NCI-H2107 (cell line): ENCODE measurements around the gene SELENOF.
"Not testable (repeated sequence)": the region's sequence is repeated elsewhere in the genome, so short reads cannot be mapped to it uniquely, and the experiment has no call there.

Experiments
- DNase-seq: peaks from one replicate; lab custom pipeline; 2025; lab: John Stamatoyannopoulos, UW

SELENOF gene

DNA sequence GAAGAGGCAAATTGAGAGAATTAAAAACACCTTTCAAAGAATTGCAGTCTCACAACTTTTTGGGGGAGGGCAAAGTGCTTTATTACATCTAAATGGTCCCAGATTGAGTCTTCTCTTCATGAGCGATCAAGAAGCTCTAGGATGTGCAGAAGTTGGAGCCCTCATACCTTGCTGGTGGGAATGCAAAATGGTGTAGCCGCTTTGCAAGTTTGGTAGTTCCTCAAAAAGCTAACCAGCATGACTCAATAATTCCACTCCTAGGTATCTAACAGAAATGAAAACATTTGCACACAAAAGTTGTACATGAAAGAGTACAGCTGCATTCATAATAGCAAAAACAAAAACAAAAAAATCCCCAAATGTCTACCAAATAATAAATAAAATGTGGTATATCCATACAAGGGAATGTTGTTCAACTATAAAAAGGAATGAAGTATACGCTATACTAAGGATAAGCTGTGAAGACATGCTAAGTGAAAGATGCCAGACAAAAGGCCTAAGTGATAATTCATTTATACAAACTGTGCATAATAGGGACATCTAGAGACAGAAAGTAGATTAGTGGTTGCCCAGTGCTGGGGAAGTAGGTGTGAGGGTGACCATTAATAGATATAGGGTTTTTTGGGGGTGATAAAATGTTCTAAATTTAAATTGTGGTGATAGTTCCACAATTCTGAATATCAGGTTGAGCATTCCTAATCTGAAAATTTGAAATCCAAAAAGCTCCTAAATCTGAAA, 55.2 kb downstream of the SELENOF start:
- no peak for DNase-seq

- DNase-seq = no peak
Observed at GRCh38 chr1:86856196-86856595, 57.7 kb downstream of the SELENOF start.

DNA sequence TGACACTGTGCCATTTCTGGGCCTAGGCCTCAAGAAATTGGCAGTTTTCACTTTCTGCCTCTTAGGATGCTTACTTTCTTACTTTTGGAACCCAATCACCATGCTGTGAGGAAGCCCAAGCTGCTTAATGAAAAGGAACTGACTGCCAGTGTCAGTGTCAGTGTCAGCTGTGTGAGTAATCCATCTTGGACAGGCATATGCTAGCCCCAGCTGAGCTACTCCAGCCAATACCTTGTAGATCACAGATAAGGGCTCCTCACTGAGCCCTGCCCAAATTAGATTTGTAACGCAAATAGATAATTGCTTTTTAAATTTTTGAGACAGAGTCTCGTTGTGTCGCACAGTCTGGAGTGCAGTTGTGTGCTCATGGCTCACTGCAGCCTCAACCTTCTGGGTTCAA, 59.6 kb downstream of the SELENOF start:
- DNase-seq = no peak

GRCh38 chr1:86852782-86853408, 61.0 kb downstream of the SELENOF start:
- DNase-seq = no peak

GRCh38 chr1:86852289-86852688, 61.6 kb downstream of the SELENOF start:
- no peak for DNase-seq

DNA sequence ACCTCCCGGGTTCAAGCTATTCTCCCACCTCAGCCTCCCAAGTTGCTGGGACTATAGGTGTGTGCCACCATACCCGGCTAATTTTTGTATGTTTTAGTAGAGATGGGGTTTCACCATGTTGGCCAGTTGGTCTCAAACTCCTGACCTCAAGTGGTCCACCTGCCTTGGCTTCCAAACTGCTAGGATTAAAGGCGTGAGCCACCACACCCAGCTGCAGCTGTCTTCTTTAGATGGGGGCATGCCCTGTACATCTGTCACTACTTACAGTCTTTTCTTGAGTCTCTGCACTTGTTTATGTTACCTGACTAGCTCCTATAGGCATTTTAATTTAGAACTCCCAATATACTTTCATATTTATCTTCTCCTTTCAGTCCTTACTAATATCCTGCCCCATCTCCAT, 64.2 kb downstream of the SELENOF start:
- no peak for DNase-seq

- DNase-seq = no peak
Observed at GRCh38 chr1:86848654-86849053, 65.3 kb downstream of the SELENOF start.

DNA sequence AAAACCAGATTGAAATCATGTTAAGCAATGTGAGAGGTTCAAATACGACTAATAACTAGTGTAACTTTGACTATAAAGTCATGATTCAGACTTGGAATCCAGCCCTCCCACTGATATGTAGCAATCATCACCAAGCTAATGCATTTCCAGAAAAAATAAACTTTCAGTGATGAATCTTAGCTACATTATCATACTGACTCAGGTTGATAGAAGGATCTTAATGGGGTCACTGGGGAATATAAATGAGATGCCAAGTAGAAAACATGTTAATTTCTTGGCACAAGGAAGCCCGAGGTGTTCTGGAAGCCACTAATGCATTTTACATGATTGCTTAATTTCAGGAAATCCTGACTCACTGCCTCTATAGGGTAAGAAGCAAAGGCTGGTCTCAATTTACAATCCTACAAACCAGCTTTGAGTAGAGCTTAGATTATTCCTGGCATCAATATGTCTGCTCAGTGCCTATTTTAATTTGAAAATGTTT, 67.7 kb downstream of the SELENOF start:
- DNase-seq = no peak

- DNase-seq = no peak
Observed at GRCh38 chr1:86845514-86845913, 68.4 kb downstream of the SELENOF start.

GRCh38 chr1:86841116-86841515, 72.8 kb downstream of the SELENOF start:
- no peak for DNase-seq

GRCh38 chr1:86833461-86834215, 80.3 kb downstream of the SELENOF start:
- peak; percentile 74 for DNase-seq

DNA sequence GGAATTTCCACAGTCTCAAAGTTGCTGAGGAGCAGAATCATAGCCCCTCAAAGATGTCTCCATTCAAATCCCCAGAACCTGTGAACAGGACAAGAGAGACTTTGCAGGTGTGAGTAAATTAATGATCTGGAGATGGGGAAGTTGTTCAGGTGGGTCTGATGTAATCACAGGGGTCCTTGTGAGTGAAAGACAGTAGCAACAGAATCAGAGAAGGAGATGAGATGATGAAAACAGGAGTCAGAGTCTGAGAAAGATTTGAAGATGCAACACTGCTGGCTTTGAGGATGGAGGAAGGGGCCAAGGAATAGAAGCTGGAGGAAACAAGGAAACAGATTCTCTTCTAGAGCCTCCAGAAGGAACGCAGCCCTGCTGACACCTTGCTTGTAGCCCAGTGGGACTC, 81.5 kb downstream of the SELENOF start:
- no peak for DNase-seq

GRCh38 chr1:86829321-86829720, 84.6 kb downstream of the SELENOF start:
- DNase-seq = no peak

- no peak for DNase-seq
Observed at GRCh38 chr1:86828024-86828423, 85.9 kb downstream of the SELENOF start.

- no peak for DNase-seq
Observed at GRCh38 chr1:86826856-86827255, 87.1 kb downstream of the SELENOF start.

DNA sequence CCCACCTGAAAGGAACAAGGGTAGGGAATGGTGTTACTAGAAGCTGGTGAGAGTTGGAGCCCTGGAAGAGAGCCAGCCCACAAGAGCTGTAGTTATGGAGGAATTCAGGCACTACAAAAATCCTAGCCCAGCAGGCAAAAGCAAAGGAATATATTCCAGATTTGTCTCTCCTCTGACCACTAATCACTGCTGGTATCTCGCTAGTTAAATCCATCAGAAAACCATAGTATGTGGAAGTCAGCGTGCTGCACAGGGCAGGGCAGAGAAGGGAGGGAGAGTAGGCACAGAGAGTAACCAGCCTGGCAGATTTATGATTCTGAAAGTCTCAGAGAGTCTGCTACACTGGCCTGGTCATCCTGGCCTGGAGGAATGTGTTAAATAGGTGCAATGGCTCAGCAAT, 88.6 kb downstream of the SELENOF start:
- DNase-seq = no peak

GRCh38 chr1:86823821-86824500, 90.0 kb downstream of the SELENOF start:
- DNase-seq = no peak

DNA sequence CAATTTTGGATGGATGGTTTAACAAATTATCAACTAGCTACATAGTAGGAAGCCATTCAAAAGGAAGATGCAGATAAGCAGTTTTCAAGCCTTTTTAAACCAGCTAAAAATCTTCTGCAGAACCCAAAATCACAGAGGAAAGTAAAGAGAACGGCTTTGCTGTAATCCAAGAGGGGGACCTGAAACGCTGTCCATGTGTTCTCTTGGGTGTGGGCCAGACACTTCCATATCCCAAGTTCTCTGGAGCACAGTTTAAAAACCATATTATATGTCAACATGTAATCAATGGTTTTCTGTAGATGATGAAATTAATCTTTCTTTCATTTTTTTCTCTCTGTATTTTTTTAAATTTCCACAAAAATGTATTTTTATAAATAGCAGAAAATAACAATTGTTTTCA, 90.5 kb downstream of the SELENOF start:
- no peak for DNase-seq

DNA sequence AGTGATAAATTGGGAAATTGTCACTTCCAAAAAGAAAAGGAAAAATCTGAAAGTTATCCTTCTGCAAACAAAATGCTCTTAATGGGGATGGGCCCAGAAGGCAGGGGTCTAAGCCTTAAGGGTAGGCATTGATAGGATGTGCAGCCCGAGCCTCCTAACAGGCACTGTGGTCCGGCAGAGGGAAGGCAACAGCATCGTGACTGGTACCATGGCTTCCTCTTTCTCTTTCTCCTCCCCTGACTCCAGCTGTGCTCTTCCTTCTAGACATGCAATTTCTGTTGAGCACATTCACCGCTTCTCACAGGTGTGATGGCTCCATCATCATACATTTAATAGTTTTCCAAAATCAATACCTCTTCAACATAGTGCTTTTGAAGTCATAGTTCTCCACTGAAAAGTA, 91.5 kb downstream of the SELENOF start:
- DNase-seq = no peak

GRCh38 chr1:86821956-86822355, 92.0 kb downstream of the SELENOF start:
- no peak for DNase-seq

GRCh38 chr1:86819970-86820369, 94.0 kb downstream of the SELENOF start:
- DNase-seq = not testable (repeated sequence)

- DNase-seq = not testable (repeated sequence)
Observed at GRCh38 chr1:86817246-86817826, 96.6 kb downstream of the SELENOF start.
